ENCODE results near the gene GGTLC1.
"Not testable (repeated sequence)": the region's sequence is repeated elsewhere in the genome, so short reads cannot be mapped to it uniquely, and the experiment has no call there.

Gene GGTLC1

DNA sequence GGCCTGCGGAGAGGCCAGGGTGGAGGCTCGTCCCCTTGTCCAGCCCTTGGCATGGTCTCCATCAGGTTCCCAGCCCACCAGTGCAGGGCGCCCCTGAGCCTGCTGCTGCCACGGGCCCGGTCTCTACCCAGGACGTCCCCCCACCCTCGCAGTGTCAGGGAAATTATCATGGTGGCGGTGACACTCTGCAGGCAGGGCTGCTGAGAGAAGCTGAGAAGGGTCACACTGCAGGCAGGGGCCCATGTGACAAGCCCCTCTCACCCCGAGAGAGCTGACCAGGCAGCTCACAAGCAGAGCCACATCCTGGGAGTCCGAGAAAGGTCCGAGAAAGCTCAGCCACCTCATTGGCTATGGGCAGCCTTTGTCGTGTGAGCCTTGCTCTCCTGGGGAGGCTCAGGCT lies 4.9 kb upstream of the GGTLC1 start:
- not testable (repeated sequence) for DNase-seq

- not testable (repeated sequence) for DNase-seq
Observed at GRCh38 chr20:23990296-23990695, 1.7 kb upstream of the GGTLC1 start.

DNA sequence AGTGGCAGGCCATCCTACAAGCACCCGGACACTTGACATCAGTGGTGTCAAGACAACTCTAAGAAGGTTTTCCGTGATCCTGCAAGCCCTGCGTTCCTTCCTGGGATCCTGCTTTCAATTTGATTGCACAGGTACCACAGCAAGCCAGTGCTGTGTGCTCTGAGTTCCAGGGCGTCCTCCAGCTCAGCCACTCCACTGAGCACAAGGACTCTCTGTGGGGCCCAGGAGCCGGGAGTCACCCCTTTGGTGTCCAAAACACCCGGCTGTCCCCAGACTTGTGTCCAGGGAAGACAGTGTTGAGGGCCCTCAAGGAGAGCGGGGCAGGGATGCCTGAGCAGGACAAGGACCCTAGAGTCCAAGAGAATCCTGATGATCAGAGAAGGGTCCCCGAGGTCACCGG lies 387 bp upstream of the GGTLC1 start:
- not testable (repeated sequence) for DNase-seq

DNA sequence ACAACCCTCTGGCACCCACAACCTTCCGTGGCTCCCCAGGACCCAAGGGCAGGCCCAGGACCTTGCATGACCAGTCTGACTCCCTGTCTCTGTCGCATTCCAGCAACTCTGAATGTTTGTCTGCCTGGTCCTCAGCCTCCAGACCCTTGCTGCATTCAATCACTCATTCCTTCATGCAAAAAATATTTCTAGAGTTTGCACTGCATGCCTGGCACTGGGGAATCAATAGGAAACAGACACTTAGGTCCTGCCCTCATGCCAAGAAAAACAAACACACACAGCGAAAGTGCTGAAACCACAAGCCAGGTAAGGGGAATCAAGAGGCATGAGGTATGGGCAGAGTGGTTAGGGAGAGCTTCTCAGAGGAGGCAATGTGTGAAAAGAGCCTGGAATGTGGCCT lies 1.9 kb downstream of the GGTLC1 start:
- DNase-seq: not testable (repeated sequence)

DNA sequence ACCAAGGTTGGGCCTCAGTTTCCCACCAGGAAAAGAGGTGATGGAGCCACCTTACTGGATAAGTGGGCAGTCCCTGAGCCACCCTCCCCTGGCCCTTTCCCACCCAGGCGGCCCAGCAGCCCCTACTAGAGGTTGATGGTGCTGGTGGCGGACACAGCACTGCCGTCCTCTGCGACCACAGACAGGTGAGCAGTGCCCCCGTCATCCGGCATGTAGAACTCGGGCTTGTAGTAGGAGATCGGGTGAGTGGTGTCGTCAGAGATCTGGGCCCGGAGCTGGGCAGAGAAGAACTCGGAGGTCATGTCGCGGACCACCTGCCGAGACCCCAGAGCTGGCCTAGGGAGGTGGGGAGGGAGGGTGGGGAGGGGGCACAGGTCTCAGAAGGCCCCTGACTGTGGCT lies 2.3 kb downstream of the GGTLC1 start:
- DNase-seq: not testable (repeated sequence)

- DNase-seq: not testable (repeated sequence)
Observed at GRCh38 chr20:23985790-23986225, 2.8 kb downstream of the GGTLC1 start.

- DNase-seq: not testable (repeated sequence)
Observed at GRCh38 chr20:23985066-23985789, 3.4 kb downstream of the GGTLC1 start.

DNA sequence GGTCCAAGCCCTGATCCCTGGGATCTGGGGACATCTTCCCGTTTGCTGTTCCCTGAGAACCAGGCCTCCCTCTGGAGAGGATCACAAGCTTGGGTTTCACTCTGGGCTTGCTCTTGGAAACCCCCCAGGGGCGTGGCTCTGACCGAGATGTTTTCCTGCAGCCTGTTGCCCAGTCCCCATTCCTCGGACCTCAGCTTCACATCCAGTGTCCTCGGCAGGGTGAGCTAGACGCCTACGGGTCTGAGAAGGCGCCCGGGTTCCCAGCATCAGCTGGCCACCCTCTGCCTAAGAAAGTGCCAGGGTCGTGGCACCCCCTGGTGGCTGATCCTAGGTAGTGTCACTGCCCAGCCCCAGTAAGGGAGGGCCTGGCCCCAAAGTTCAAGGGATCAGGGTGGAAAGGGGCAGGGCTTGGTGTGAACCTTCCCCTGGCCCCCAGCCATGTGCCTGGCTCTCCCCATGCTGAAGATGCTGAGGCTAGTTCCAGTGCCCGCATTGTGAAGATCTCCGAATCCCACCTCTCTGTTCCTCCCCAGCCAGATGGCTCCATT lies 4.0 kb downstream of the GGTLC1 start:
- not testable (repeated sequence) for DNase-seq

- DNase-seq: not testable (repeated sequence)
Observed at GRCh38 chr20:23982112-23983018, 6.2 kb downstream of the GGTLC1 start.

GRCh38 chr20:23981526-23981925 lies 7.1 kb downstream of the GGTLC1 start:
- not testable (repeated sequence) for DNase-seq

DNA sequence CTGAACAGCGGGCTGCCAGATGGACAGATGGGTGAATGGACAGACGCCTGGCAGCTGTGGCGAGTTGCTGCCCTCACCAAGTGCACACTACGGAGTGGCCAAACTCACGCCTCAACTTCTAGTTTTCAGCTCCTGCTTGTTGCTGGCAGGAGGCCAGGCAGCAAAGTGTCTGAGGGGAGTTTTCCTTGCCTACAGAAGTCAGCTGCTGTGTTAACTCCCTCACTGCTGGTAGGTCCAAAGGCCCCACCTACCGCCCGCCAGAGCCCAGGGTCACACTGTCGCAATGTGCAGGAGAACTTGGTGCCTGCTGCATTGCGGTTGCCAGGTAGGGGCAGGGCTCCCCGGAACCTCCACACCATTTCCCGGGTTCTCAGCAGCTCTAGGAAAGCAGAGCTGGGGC lies 7.6 kb downstream of the GGTLC1 start:
- DNase-seq: not testable (repeated sequence)

DNA sequence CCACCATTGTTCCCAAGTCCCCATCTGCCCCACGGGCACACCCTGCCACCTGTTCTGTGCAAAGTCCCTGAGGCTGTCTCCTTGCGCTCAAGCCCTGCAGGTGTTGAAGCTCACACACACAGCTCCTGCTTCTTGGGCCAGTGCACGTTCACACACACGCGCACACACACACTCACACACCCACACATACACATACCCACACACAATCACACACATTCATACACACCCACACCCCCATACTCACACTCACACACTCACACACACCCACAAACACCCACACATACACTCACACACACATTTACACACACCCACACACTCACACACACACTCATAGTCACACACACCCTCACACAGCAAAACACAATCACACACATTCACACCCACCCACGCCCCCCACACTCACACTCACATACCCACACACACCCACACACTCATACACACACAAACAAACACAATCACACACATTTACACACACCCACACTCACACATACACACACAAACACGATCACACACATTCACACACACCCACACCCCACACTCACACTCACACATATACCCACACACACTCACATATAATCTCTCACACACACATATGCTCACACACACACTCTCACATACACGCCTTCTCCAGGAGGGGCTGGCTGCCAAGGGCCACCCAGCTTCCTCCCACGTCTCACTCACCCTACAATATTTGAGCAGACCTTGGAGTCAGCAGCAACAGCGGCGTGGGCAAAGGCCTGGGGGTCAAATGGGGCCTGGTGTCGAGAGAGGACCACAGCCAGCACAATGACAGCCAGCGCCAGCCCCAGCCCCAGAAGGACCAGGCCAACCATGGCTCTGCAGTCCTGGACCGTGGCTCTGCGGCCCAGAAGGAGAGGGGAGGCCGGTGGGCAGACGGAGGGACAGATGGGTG lies 8.4 kb downstream of the GGTLC1 start:
- not testable (repeated sequence) for DNase-seq

GRCh38 chr20:23979380-23979779 lies 9.2 kb downstream of the GGTLC1 start:
- not testable (repeated sequence) for DNase-seq

DNA sequence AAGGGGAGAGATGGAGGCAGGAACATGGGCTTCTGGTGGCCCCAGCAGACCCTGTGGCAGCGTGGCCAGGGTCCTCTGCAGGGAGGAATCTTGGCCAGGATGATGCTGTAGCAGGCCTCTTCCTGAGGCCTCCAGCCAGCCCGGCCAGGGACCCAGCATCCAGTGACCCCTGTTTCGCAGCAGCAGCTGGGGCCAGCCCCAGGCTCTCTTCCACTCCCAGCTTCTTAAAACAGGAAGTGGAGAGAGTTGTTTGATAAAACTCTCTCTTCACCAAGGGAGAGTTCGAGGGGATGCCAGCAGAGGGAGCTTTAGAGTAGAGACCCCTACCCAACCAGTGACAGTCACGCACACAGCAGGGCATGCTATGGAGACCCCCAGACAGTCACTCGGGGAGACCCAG lies 10.1 kb downstream of the GGTLC1 start:
- DNase-seq: not testable (repeated sequence)

DNA sequence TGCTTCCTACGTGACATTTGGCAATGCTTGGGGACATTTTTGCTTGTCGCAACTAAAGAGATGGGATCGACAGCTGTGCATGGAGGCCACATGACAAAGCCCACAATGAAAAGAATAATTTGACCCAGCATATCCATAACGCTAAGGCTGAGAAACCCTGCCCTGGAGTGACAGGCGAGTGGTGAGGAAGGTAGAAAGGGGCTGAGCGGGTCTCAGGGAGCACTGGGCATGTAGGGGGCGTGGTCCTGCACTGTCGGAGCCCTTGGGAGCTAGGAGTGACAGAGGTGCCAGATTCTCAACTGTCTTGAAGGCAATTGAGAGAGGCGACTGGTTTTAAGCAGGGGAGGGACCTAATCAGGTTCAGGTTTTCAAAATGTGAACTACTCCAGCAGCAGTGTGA lies 13.6 kb downstream of the GGTLC1 start:
- DNase-seq: no peak

DNA sequence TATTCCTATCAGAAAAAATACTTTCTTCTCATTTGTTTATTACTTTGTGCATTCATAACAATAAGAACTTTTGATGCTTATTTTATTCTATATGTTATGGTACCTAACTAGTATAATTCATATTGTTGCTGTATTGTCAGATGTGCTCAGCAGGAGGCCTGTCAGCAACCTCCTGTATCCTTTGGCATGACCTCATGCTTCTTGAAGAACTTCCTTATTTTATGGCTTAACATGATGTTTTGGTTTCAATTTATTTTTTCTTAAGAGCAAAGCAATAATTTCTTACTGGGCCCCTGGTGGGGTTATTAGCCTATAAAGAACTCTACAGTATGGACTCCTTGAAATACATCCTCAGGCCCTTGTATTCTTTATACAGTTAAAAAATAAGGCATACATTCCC lies 17.3 kb downstream of the GGTLC1 start:
- DNase-seq: no peak

DNA sequence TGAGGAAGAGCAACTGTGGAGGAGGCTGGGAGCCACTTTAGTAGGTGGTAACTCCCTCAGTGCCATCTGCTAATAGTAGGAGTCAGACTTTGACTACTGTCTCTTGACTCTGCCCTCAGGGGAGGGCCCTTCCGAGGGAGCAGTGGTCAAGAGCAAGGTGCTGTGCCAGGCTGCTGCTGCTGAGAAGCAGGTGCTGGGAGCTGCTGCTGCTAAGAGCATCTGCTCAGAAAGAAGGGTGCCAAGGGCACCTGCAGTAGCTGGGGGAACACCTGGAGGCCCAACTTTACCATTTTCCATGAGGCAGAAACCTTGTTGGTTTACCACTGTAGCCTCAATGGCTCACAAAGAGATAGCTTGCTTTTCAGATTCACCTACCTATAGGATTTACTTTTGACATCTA lies 18.5 kb downstream of the GGTLC1 start:
- no peak for DNase-seq

- DNase-seq: no peak
Observed at GRCh38 chr20:23967616-23967979, 21.0 kb downstream of the GGTLC1 start.

- no peak for DNase-seq
Observed at GRCh38 chr20:23966927-23967615, 21.5 kb downstream of the GGTLC1 start.

DNA sequence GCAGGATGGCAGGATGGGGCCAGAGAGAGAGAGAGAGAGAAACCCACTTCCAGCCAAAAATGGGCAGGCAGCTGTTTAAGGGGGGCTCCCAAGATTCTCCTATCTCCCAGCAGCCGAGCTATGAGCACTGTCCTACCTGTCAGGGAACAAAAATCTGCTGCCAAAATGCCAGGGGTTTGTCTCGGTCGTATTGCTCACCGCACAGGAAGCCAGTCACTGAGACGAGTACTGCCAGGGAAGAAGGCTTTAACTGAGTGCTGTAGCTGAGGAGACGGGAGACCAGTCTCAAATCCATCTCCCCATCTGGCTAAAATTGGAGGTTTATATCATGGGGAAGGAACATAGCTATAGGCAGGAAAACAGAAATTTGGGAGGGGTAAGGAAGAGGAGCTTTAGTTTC lies 22.3 kb downstream of the GGTLC1 start:
- no peak for DNase-seq

GRCh38 chr20:23963941-23964340 lies 24.6 kb downstream of the GGTLC1 start:
- DNase-seq: no peak

GRCh38 chr20:23962272-23962671 lies 26.3 kb downstream of the GGTLC1 start:
- DNase-seq: no peak

All from CD4-positive, alpha-beta T cell treated with Interleukin-21 for 1 hour (primary cell).